Coronary artery (tissue), 2 donors: ENCODE data around the gene NES.

ENCODE experiments used
- DNase-seq: peaks from one replicate; pipeline ENCODE4 v3.0.0-alpha.2; 2017; ENCODE audit warnings: low spot score
- H3K27ac ChIP-seq, 2 donors: fragments of 200-600 bp; sonication (generic); one replicate each; pipeline ENCODE4 v1.5.1; 2016 to 2019
- H3K4me3 ChIP-seq: fragments of 200-600 bp; sonication (generic); 2 replicates; pipeline ENCODE4 v1.5.1; 2016; ENCODE audit warnings: mild to moderate bottlenecking, moderate library complexity
- TF ChIP-seq, protein P1 (sequence below): fragments of 200-600 bp; sonication (generic); IDR thresholded peaks from one replicate; pipeline ENCODE4 v1.5.1; 2019; ENCODE audit warnings: antibody characterized with exemption

Gene NES

GRCh38 chr1:156680056-156680455, 2.8 kb upstream of the NES start:
- no peak for DNase-seq
- H3K27ac ChIP-seq = no peak overlapping the region
- TF ChIP-seq, protein P1, sequence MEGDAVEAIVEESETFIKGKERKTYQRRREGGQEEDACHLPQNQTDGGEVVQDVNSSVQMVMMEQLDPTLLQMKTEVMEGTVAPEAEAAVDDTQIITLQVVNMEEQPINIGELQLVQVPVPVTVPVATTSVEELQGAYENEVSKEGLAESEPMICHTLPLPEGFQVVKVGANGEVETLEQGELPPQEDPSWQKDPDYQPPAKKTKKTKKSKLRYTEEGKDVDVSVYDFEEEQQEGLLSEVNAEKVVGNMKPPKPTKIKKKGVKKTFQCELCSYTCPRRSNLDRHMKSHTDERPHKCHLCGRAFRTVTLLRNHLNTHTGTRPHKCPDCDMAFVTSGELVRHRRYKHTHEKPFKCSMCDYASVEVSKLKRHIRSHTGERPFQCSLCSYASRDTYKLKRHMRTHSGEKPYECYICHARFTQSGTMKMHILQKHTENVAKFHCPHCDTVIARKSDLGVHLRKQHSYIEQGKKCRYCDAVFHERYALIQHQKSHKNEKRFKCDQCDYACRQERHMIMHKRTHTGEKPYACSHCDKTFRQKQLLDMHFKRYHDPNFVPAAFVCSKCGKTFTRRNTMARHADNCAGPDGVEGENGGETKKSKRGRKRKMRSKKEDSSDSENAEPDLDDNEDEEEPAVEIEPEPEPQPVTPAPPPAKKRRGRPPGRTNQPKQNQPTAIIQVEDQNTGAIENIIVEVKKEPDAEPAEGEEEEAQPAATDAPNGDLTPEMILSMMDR = no peak

GRCh38 chr1:156677616-156678596, 699 bp upstream of the NES start:
- H3K4me3 ChIP-seq = peak overlapping the region; percentile 79
- TF ChIP-seq, protein P1 = peak; percentile 84
- H3K27ac ChIP-seq = peak overlapping the region; percentile 66 to 87
- no peak for DNase-seq

More at GRCh38 chr1:156680056-156680455, 2.8 kb upstream of the NES start:
- no peak overlapping the region for H3K4me3 ChIP-seq

GRCh38 chr1:156676114-156676819, 940 bp downstream of the NES start:
- H3K27ac ChIP-seq = peak overlapping the region; percentile 66 to 87

DNA sequence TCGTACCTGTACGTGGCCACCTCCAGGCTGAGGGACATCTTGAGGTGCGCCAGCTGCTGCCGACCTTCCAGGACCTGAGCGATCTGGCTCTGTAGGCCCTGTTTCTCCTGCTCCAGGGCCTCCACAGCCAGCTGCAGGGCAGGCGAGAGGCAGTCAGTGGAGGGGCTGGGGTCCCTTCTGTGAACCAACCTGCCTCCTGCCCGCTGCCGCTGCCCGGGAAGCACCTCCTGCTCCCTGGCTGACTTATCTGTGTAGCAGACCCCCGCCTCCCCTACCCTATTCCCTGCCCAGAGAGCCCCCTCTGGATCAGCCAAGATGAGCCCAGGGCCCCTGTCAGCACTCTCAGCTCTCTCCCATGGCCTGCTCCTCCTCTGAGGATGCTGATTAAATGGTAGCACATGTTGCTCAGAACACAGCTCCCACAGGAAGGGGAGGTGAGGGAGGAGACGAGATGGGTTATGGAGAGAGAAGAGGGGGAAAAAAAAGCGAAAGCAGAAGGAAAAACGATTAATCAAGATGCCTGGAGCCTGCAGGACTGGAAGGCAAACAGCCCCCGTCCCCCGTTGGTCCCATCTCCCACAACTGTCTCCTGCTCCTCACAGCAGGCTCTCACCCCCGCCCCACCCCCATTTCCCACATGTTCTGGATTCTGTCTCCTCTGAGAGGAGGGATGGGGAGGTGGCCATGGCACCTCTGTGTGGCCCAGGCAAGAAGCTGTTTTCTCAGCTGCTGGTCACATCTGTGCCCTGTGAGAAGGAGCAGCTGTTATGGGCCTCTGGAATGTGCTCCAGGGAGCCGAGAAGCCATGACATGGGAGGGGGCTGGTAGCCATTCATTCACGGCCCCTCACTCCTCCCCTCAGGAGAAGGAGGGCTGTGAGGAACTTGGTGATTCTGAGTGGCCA, 1.7 kb downstream of the NES start:
- no peak for DNase-seq
- TF ChIP-seq, protein P1 = no peak
- H3K4me3 ChIP-seq = peak overlapping the region; percentile 79
- H3K27ac ChIP-seq = peak overlapping the region; percentile 66 to 87

More at GRCh38 chr1:156676114-156676819, 940 bp downstream of the NES start:
- no peak for DNase-seq
- peak overlapping the region; percentile 79 for H3K4me3 ChIP-seq
- TF ChIP-seq, protein P1 = no peak

DNA sequence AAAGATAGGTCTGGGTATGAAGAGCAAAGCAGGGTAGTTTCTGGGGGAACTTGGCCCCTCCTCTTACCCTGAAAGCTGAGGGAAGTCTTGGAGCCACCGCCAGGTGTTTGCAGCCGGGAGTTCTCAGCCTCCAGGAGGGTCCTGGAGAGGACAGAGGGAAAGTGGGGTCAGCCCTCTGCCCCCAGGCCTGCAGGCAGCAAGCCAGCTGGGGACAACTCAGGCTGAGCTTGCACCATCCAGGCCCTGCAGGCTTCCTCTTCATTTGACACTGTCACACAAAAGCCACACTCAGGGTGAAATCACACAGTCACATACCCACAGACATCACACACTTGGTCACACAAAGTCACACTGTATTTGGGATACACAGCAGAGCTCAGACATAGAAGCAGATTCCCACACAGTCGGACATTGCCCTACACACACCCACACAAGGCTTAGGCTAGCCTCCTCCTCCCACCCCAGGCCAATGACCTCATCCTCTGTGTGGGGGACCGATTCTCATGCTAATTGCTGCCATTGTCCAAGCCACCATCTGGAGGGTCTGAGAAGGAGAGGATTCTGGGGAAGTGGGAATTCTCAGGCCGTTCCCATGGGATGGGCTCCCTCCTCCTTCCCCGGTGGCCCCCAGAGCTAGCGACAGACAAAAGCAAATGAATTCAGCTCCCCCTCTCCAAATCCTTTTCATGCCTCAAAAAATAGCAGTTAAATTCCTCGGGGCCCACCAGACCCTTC, 3.7 kb downstream of the NES start:
- DNase-seq = no peak
- Histone ChIP-seq H3K27ac (peak overlapping the region in 1 of 2 donors; percentile 87), H3K4me3 (peak overlapping the region; percentile 15)
- TF ChIP-seq, protein P1 = no peak

DNA sequence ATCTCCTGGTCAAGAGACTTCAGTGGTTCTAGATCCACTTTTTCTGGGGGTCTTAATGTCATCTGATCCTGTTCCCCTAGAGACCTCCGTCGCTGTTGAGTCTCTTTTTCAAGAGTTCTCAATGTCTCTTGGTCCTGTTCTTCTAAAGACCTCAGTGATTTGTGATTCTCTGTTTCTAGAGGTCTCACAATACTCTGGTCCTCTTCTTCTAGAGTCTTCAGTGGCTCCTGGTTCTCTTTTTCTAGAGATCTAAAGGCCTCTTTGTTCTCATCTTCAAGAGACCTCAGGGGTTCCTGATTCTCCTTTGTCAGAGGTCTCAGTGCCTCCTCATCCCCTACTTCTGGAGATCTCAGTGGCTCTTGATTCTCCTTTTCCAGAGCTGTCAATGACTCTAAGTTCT, 5.4 kb downstream of the NES start:
- Histone ChIP-seq H3K4me3 (no peak overlapping the region), H3K27ac (no peak overlapping the region)
- TF ChIP-seq, protein P1 = no peak
- no peak for DNase-seq
